Measurements from ENCODE around the gene ROPN1.

Gene ROPN1

DNA sequence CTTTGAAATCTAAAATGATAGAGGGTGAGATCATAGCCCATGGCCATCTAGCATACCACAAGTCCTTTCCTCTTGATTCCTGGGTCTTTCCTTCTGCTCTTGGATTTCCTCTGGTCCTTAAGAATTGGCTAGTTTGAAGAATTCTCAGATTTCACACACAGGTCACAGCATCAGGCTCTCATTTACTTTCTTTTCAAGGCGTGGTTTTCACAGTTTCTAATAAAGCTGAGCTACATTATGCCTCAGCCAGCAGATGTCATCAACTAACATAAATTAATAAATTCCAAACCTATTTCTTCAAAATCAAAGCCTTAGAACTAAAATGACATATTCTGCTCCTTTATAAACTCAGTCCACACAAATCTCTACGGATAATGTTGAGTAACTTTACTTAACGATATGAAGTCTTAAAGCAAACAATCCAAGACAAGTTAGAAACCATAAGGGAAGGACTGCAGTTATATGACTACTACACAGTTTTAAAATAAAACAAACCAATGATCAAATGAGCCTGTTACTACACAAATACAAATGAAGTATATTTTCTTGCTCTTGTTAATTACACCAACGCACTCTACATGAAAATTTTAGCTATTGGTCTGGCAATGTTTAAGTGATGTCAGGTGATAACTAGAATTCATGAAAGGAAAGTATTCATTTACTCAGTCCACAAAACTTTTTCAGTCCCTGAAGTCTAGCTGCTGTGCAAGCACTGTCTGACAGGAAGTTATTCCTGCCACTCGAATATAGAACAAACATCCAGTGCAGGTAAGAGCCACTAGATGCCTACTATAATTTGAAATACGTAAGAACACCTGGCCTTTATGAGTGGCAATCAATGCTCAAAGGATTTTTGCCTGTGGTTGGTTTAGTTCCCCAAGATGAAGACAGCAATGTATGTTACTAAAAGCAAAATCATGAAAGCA, 40.1 kb downstream of the ROPN1 start:
- in situ Hi-C loops (cut with HindIII; ENCODE audit: low sequenced_read_pairs): no loop called here

DNA sequence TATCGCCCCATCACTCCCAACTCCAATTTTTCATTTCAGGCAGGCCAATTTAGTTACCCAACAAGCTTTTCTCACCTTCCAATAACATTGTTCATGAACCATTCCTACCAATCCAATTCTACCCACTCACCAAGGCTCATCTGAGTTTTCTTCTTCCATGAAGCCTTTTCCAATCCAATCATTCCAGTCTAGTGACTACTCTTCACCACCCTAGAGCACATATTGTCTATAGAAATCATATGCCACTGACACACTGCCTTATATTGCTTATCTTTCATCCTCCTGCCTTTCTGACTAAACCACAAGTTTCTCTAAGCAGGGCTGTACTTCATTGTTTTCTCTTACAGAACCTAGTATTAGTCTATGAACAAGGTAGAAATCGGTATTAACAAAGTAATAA, 42.3 kb downstream of the ROPN1 start:
- in situ Hi-C loops (cut with HindIII; ENCODE audit: low sequenced_read_pairs): no loop called here

DNA sequence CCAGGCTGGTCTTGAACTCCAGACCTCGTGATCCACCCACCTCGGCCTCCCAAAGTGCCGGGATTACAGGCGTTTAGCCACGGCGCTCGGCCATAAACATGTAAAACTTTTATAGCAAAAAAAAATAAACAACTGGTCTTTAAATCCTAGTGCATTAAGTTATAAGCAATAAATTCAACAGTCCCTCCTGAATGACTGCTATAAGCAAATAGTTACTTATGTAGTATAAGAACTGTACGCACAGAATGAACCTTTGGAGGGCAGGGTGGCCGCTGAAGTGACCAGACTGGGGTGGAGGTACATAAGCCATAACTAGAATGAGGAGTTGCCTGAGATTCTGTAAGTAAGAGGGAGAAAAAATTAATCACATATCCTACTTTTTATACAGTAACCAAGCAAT, 43.5 kb downstream of the ROPN1 start:
- in situ Hi-C loops (cut with HindIII; ENCODE audit: low sequenced_read_pairs): no loop called here

DNA sequence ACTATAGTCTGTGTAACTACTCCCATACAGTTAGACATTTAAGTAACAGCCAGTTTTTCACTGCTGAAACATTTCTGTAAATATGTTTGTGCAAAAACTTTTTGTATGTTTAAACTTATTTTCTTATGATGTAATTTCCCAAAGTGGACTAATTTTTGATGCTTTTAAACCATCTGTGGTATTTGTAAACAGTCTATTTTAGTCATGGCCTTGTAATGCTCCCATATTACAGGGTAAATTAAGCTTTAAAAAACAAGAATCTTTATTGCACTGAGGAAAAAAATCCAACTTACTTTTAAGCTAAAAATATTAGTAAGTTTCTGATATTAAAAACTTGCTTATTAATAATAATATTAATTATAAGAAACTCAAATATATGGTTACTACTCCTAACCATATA, 44.4 kb downstream of the ROPN1 start:
- in situ Hi-C loops (cut with HindIII; ENCODE audit: low sequenced_read_pairs): no loop called here

DNA sequence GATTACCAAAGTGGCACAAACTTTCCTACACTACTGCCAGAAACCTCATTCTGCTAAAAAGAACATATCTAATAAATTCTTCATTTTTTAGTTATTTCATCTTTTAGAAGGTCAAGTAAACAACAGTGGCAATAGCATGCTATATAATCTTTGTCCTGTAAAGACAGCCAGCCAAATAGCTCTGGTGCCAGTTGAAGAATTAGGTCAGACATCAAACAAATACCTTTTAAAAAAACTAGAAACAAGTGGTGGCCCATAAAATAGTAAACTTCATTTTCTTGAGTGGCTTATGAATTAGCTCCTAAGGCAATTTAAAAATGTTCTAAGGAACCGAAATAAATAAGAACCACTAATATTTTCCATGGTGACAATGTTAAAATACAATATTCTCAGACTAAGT, 50.4 kb downstream of the ROPN1 start:
- in situ Hi-C loops (cut with HindIII; ENCODE audit: low sequenced_read_pairs): no loop called here

DNA sequence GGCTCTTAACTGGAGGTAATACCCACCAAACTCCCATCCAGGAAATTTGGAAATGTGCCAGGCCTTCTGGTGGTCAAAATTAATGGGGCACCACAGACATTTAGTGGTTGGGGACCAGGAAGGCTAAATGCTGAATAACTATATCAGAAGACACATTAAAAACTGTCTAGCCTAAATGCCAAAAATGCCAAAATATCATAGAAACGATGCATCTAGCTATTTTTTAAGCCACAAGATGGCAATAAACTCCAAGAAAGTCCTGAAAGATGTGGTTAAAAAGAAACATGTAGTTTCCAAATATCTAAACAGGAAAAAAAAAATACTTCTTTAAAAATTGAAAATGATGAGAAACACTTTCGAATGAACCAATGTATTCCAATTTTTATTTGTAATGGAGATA, 50.8 kb downstream of the ROPN1 start:
- in situ Hi-C loops (cut with HindIII; ENCODE audit: low sequenced_read_pairs): no loop called here

DNA sequence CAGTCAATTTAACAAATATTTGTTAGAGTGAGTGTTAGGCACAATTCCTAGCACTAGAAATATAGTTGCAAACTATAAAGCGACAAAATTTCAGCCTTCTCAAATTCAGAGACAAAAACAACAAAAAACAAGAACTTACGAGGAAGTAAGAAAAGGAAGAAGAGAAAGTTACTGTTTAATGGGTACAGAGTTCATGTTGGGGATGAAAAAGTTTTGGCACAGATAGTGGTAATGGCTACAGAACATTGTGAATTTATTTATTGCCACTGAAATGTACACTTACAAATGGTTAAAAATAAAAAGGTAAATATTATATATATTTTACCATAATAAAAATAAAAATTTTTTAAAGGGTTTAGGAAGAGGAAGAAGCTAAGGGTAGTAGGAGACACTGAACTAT, 52.2 kb downstream of the ROPN1 start:
- in situ Hi-C loops (cut with HindIII; ENCODE audit: low sequenced_read_pairs): no loop called here

DNA sequence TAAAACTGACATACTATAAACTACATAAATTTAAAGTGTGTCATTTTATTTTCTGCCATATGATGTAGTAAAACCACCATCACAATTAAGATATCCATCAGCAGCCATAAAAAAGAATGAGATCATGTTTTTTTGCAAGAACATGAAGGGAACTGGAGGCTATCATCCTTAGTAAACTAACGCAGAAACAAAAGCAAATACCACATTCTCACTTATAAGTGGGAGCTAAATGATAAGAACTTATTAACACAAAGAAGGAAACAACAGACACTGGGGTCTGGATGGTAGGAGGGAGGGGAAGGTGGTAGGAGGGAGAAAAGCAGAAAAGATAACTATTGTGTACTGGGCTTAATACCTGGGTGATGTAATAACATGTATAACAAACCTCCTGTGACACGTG, 55.5 kb downstream of the ROPN1 start:
- in situ Hi-C loops (cut with HindIII; ENCODE audit: low sequenced_read_pairs): no loop called here

DNA sequence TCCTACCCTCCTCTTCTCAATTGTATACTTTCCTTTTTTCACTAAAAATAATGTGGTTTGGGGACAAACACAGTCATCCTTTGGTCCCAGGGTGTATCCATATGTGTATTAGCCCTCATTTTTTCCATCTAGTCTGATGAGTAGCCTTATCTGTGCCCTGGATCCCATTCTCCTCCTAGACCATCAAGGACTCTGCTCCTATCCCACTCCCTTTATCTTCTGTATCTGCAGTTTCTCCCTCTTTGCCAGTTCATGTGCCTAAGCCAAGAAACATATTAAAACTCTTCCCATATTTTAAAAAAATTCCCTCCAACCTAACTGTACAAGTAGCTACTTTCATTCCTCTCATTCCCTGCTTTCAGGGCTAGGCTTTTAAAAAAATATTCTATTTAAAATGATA, 56.1 kb downstream of the ROPN1 start:
- in situ Hi-C loops (cut with HindIII; ENCODE audit: low sequenced_read_pairs): no loop called here

DNA sequence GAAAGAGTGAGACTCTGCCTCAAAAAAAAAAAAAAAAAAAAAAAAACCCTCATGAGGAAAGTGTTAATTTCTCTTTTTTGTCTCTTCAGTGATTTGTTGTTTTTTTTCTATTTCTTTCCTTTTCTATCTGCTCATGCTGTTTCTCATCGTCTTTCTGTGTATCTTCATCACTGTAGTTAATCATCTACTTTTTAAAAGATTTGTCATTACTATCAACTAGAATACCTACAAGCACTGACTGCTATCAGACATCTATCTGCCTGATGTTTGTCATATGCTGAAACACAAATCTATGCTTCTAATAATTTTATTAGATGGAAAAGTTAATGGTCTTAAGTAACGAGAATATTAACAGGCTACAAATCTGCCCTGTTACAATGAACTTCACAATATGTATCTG, 57.7 kb downstream of the ROPN1 start:
- in situ Hi-C loops (cut with HindIII; ENCODE audit: low sequenced_read_pairs): no loop called here

DNA sequence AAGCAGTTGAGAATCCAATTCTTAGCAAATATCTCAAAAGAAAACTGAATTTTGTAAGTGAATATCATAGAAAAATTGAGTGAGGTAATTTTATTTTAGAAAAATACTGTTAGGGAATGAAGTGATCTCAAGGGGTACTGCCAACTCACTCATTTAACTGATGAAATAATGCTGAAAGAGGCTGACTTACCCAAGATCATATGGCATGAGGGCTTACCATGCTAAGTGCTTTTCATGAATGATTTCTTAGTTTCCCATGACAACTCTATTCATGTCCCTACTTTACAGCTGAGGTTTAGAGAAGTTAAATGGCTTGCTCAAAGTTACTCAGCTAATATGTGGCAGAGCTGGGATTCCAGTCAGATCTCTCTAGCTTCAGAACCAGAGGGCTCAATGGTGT, 61.5 kb downstream of the ROPN1 start:
- in situ Hi-C loops (cut with HindIII; ENCODE audit: low sequenced_read_pairs): no loop called here

DNA sequence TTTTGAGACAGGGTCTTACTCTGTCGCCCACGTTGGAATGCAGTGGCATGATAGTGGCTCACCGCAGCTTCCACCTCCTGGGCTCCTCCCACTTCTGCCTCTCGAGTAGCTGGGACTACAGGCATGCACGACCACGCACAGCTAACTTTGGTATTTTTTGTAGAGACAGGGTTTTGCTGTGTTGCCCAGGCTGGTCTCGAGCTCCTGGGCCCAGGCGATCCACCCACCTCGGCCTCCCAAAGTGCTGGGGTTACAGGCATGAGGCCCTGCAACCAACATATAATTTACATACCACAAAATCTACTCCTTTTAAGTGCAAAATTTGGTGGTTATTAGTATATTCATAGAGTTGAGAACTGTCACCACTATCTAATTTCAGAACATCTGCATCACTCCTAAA, 62.6 kb downstream of the ROPN1 start:
- in situ Hi-C loops (cut with HindIII; ENCODE audit: low sequenced_read_pairs): no loop called here

DNA sequence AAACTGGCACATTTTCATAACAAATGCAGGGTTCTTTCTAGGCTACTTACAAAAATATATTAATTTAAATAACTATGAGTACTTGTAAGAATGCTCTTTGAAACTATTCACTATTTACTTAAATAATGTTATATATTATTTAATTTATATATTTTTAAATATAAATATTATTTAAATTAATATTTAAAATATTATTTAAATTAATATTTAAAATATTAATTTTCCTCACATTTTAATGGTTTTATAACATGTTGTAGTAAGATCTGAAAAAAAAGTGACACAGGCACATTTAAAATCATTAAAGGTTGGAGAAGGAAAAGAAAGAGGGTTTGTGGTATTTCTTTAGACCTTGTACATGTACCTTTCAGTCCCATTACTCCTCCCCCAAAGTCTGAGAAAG, 65.5 kb downstream of the ROPN1 start:
- in situ Hi-C loops (cut with HindIII; ENCODE audit: low sequenced_read_pairs): no loop called here

DNA sequence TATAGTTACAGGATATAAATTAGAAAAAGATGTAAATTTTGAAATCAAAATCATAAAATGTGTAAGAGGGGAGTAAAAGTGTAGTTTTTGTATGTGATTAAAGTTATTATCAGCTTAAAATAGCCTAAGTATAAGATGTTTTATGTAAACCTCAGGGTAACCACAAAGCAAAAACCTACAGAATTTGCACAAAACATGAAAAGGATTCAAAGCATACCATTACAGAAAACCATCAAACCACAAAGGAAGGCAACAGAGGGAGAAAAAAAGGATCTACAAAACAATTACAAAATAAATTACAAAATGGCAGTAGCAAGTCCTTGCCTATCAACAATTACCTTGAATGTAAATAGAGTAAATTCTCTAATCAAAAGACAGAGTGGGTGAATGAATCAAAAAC, 71.1 kb downstream of the ROPN1 start:
- in situ Hi-C loops (cut with HindIII; ENCODE audit: low sequenced_read_pairs): no loop called here

DNA sequence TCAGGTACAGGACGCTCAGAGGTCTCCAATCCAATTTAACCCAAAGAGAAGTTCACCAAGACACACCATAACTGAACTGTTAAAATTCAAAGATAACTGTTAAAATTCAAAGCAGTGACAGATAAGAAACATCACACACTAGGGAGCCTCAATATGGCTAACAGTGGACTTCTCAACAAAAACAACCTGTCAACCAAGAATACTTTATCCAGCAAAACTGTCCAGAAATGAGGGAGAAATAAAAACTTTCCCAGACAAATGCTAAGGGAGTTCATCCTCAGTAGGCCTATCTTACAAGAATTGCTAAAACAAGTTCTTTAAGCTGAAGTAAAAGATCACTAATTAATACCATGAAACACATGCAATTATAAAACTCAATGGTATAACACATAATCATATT, 71.5 kb downstream of the ROPN1 start:
- in situ Hi-C loops (cut with HindIII; ENCODE audit: low sequenced_read_pairs): no loop called here

DNA sequence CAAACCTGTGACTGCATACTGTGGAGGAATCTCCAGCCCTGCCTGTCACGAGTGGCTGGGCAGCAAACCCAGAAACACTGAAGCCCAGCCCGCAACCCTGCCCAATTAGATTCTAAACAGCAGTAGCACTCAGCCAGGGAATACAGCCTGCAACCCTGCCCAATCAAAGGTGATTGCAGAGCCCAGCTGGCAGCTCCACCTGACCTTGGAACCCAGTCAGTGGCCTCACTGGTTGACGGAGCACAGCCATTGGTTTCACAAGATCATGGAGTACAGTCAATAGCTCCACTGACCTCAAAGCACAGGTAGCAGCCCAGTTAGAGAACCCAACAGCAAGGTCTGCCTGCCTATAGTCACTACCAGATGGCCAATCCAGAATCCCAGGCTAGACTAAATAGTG, 72.6 kb downstream of the ROPN1 start:
- in situ Hi-C loops (cut with HindIII; ENCODE audit: low sequenced_read_pairs): no loop called here

Data from endothelial cell of hepatic sinusoid (primary cell).